Panc1 (cell line): Measurements from ENCODE around the gene STEAP1B.
"Not testable (repeated sequence)": the region's sequence is repeated elsewhere in the genome, so short reads cannot be mapped to it uniquely, and the experiment has no call there.

ENCODE experiments used
- CTCF ChIP-seq: fragments of 450-650 bp; IDR thresholded peaks from 2 replicates; pipeline ENCODE4 v1.5.1; 2017; ENCODE audit warnings: mild to moderate bottlenecking
- POLR2AphosphoS5 ChIP-seq: IDR thresholded peaks from 2 replicates; pipeline ENCODE4 v1.6.1; 2012; ENCODE audit warnings: mild to moderate bottlenecking, low read depth, low read length, moderate library complexity
- SIN3A ChIP-seq: IDR thresholded peaks from 2 replicates; pipeline ENCODE4 v1.6.1; 2012; ENCODE audit warnings: low read depth, mild to moderate bottlenecking, low read length, moderate library complexity, borderline replicate concordance; ENCODE audit not compliant: insufficient read depth
- TF ChIP-seq, protein P1 (sequence below), 2 experiments: IDR thresholded peaks; 2 replicates each; pipeline ENCODE4 v1.6.1; 2011 to 2012; ENCODE audit warnings: low read depth in 2 of 2, control low read depth in 1 of 2, low read length in 1 of 2, mild to moderate bottlenecking in 1 of 2, moderate library complexity in 1 of 2; ENCODE audit not compliant: insufficient read depth in 1 of 2

DNA sequence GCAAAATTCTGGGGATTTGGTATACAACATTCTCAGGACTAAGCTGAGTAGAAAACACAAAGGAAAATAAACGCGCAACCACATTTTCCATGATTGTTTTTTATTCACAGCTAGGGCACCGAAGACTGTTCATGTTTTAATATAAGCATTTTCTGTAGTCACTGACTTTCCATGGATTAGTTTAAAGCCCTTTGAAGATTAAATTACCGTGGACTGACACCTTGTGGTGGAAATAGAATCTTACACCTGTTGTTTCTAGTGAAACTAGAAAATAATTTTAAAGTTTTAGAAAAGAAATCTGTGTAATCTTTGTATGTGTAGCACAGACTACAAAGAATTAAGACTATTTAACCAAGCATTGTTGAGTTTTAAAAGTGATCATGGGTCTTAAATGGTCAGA lies 1.3 kb upstream of the STEAP1B start:
- TF ChIP-seq CTCF, result peak; percentile 35; the same call in 1 of the 2 replicates
- not testable (repeated sequence) for TF ChIP-seq POLR2AphosphoS5, SIN3A
- TF ChIP-seq, protein P1, sequence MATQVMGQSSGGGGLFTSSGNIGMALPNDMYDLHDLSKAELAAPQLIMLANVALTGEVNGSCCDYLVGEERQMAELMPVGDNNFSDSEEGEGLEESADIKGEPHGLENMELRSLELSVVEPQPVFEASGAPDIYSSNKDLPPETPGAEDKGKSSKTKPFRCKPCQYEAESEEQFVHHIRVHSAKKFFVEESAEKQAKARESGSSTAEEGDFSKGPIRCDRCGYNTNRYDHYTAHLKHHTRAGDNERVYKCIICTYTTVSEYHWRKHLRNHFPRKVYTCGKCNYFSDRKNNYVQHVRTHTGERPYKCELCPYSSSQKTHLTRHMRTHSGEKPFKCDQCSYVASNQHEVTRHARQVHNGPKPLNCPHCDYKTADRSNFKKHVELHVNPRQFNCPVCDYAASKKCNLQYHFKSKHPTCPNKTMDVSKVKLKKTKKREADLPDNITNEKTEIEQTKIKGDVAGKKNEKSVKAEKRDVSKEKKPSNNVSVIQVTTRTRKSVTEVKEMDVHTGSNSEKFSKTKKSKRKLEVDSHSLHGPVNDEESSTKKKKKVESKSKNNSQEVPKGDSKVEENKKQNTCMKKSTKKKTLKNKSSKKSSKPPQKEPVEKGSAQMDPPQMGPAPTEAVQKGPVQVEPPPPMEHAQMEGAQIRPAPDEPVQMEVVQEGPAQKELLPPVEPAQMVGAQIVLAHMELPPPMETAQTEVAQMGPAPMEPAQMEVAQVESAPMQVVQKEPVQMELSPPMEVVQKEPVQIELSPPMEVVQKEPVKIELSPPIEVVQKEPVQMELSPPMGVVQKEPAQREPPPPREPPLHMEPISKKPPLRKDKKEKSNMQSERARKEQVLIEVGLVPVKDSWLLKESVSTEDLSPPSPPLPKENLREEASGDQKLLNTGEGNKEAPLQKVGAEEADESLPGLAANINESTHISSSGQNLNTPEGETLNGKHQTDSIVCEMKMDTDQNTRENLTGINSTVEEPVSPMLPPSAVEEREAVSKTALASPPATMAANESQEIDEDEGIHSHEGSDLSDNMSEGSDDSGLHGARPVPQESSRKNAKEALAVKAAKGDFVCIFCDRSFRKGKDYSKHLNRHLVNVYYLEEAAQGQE (IDR thresholded peaks at IDR 0.05; ENCODE audit: insufficient read depth in 1 of 2, low read depth in 2 of 2, low read length in 1 of 2), result not testable (repeated sequence)
